Stimulated activated effector memory CD8-positive, alpha-beta T cell treated with anti-CD3 and anti-CD28 coated beads, Interleukin-12 subunit alpha, Interleukin-12 subunit beta, amount 100 ng/mL, for 72 hours (primary cell): ENCODE results near the gene EIF4E.
"Not testable (repeated sequence)": the region's sequence is repeated elsewhere in the genome, so short reads cannot be mapped to it uniquely, and the experiment has no call there.

Experiments
- ATAC-seq: fragments of 150-1000 bp; cut with Tn5 transposase; 2 replicates; pipeline ENCODE4 v1.10.0; 2021
- DNase-seq, 2 donors: peaks; one replicate each; pipeline ENCODE4 v3.0.0; 2021 to 2022; ENCODE audit warnings: low spot score in 2 of 2
- H3K27ac Mint-ChIP-seq: one replicate; pipeline ENCODE4 v1.8.0; 2022; ENCODE audit warnings: mild to moderate bottlenecking, mixed read lengths
- H3K36me3 Mint-ChIP-seq: one replicate; pipeline ENCODE4 v1.8.0; 2022; ENCODE audit warnings: mild to moderate bottlenecking, mixed read lengths
- H3K4me1 Mint-ChIP-seq: one replicate; pipeline ENCODE4 v1.8.0; 2022; ENCODE audit warnings: mixed read lengths
- H3K4me3 Mint-ChIP-seq: one replicate; pipeline ENCODE4 v1.8.0; 2022; ENCODE audit warnings: mild to moderate bottlenecking, mixed read lengths
- H3K9me3 Mint-ChIP-seq: one replicate; pipeline ENCODE4 v1.8.0; 2022; ENCODE audit warnings: mixed read lengths

Gene EIF4E

GRCh38 chr4:98945297-98945850 is 16.4 kb upstream of the EIF4E start:
- ATAC-seq (no peak), DNase-seq (no peak)
- no peaks in the 10 kb centered on the region for H3K36me3 Mint-ChIP-seq
- no peak overlapping the region for H3K4me3 Mint-ChIP-seq
- no peaks in the 10 kb centered on the region for H3K9me3 Mint-ChIP-seq
- no peak overlapping the region for H3K27ac Mint-ChIP-seq
- H3K4me1 Mint-ChIP-seq, result no peaks in the 10 kb centered on the region

DNA sequence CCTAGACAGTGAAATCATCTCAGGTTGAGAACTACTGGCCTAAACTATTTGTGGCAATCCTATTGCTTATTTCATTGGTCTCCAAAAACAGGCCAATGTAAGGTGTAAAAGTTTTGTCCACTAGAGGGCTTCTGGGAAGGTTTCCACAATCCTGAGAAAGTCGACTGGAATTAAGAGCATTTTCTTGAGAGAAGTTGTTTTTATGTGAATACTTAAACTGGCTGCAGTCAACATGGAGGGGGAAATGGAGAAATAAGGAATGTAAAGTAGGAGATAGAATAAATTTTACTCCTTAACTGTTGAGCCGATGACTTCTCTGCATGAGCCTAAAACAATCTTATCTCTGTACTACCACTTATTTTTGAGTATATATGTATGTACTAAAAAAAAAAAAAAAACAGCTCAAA is 11.0 kb upstream of the EIF4E start:
- Mint-ChIP-seq H3K9me3 (no peaks in the 10 kb centered on the region), H3K4me3 (no peak overlapping the region), H3K4me1 (peaks cover 10% of the 10 kb centered on the region), H3K36me3 (no peaks in the 10 kb centered on the region), H3K27ac (no peak overlapping the region)
- ATAC-seq (no peak), DNase-seq (no peak)

- no peak for DNase-seq
- H3K4me1 Mint-ChIP-seq, result peaks cover 10% of the 10 kb centered on the region
- no peaks in the 10 kb centered on the region for H3K36me3 Mint-ChIP-seq
- H3K27ac Mint-ChIP-seq, result no peak overlapping the region
- no peak overlapping the region for H3K4me3 Mint-ChIP-seq
- no peaks in the 10 kb centered on the region for H3K9me3 Mint-ChIP-seq
- peak; percentile 68 for ATAC-seq
Observed at GRCh38 chr4:98939438-98939837, 10.5 kb upstream of the EIF4E start.

GRCh38 chr4:98937986-98938720 is 9.2 kb upstream of the EIF4E start:
- Mint-ChIP-seq H3K4me3 (no peak overlapping the region), H3K4me1 (peaks cover 10% of the 10 kb centered on the region), H3K9me3 (no peaks in the 10 kb centered on the region), H3K36me3 (no peaks in the 10 kb centered on the region), H3K27ac (no peak overlapping the region)
- DNase-seq (no peak), ATAC-seq (peak; percentile 73)

DNA sequence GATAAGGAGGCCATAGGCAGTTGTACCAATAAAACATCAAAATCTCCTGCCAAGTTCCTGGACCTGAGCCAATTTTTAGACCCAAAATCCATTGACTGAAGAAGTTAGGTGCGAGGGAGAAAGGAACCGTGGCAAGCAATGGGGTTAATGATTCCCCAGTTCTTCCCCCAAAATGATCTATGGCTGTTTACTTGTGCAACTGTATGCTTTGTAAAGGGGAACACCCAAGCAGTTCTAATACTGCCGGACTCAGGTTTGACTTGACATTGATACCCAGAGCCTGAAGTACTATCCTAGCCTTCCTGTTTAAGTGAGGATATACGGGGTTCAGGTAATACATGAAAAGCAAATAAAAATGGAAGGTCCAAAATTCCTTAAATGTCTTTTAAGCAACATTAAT is 6.7 kb upstream of the EIF4E start:
- DNase-seq, result no peak
- no peak overlapping the region for H3K4me3 Mint-ChIP-seq
- H3K36me3 Mint-ChIP-seq, result peaks cover 4% of the 10 kb centered on the region
- no peak for ATAC-seq
- H3K4me1 Mint-ChIP-seq, result peaks cover 27% of the 10 kb centered on the region
- H3K27ac Mint-ChIP-seq, result no peak overlapping the region
- peaks cover 3% of the 10 kb centered on the region for H3K9me3 Mint-ChIP-seq

DNA sequence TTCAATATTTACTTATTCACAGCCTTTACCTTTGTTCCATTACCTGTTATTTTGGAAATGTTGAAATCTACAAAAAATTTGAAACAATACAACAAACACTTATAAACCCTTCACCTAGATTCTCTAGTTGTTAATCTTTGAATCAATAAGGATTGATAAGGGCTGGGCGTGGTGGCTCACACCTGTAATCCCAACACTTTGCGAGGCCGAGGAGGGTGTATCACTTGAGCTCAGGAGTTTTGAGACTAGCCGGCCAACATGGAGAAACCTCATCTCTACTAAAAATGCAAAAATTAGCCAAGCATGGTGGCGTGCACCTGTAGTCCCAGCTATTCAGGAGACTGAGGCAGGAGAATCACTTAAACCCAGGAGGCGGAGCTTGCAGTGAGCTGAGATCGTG is 5.9 kb upstream of the EIF4E start:
- H3K36me3 Mint-ChIP-seq, H3K9me3 Mint-ChIP-seq, H3K27ac Mint-ChIP-seq, ATAC-seq, H3K4me3 Mint-ChIP-seq, DNase-seq: not testable (repeated sequence)
- H3K4me1 Mint-ChIP-seq, result peaks cover 33% of the 10 kb centered on the region

DNA sequence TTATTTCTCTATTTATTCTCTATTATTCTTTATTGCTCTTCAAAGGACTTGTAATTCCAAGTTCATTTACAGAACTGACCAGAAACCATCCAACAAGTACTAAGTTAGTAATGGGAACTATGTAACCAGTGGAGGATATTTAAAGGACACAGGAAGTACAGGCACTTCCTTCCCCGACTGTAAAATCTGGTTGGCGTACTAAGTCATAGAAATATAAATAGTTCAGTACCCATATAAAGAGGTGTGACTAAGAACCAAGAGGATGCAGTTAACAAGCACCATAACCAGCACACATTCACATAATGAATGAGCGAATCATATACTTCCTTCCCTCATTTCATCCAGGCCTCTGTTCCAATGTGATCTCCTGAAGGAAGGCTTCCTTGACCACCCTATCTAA is 3.6 kb upstream of the EIF4E start:
- ATAC-seq (no peak), DNase-seq (no peak)
- peaks cover 3% of the 10 kb centered on the region for H3K9me3 Mint-ChIP-seq
- peaks cover 31% of the 10 kb centered on the region for H3K4me1 Mint-ChIP-seq
- H3K27ac Mint-ChIP-seq, result no peak overlapping the region
- no peak overlapping the region for H3K4me3 Mint-ChIP-seq
- peaks cover 28% of the 10 kb centered on the region for H3K36me3 Mint-ChIP-seq

- ATAC-seq (no peak), DNase-seq (no peak)
- peaks cover 44% of the 10 kb centered on the region for H3K4me1 Mint-ChIP-seq
- H3K36me3 Mint-ChIP-seq, result peaks cover 44% of the 10 kb centered on the region
- peak overlapping the region; percentile 96 for H3K4me3 Mint-ChIP-seq
- peak overlapping the region; percentile 99 for H3K27ac Mint-ChIP-seq
- H3K9me3 Mint-ChIP-seq, result peaks cover 3% of the 10 kb centered on the region
Observed at GRCh38 chr4:98930311-98930865, 1.5 kb upstream of the EIF4E start.

- ATAC-seq (peak; percentile 86), DNase-seq (peak; percentile 46 to 86)
- Mint-ChIP-seq H3K4me1 (peaks cover 44% of the 10 kb centered on the region), H3K4me3 (peak overlapping the region; percentile 96), H3K36me3 (peaks cover 52% of the 10 kb centered on the region), H3K9me3 (peaks cover 3% of the 10 kb centered on the region), H3K27ac (peak overlapping the region; percentile 99)
Observed at GRCh38 chr4:98929341-98930267, 671 bp upstream of the EIF4E start.

DNA sequence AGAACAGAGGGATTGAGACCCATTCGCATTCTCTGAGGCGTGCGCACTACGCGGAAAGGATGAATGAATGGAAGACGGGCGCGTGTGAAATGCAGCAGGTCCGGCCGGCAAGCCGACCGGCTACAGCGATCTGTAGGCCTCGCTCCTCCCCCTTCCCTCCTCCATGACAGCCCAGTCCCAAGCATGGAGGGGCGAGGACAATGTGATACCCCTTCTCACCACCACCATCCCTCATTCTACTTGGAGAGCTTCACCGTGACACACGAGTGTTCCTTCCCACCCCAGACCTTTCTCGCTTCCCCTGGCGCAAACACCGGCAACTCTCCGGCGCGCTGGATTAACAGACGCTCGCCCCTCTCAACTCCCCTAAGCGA is 815 bp downstream of the EIF4E start:
- ATAC-seq, result peak; percentile 61
- peaks cover 44% of the 10 kb centered on the region for H3K4me1 Mint-ChIP-seq
- DNase-seq, result peak; percentile 44 to 87
- H3K27ac Mint-ChIP-seq, result peak overlapping the region; percentile 99
- H3K9me3 Mint-ChIP-seq, result peaks cover 3% of the 10 kb centered on the region
- peaks cover 67% of the 10 kb centered on the region for H3K36me3 Mint-ChIP-seq
- peak overlapping the region; percentile 96 for H3K4me3 Mint-ChIP-seq

GRCh38 chr4:98926257-98926656 is 2.7 kb downstream of the EIF4E start:
- not testable (repeated sequence) for H3K4me3 Mint-ChIP-seq, H3K9me3 Mint-ChIP-seq, DNase-seq, ATAC-seq
- H3K4me1 Mint-ChIP-seq, result peaks cover 29% of the 10 kb centered on the region
- H3K27ac Mint-ChIP-seq, result peak overlapping the region; percentile 32
- peaks cover 82% of the 10 kb centered on the region for H3K36me3 Mint-ChIP-seq

DNA sequence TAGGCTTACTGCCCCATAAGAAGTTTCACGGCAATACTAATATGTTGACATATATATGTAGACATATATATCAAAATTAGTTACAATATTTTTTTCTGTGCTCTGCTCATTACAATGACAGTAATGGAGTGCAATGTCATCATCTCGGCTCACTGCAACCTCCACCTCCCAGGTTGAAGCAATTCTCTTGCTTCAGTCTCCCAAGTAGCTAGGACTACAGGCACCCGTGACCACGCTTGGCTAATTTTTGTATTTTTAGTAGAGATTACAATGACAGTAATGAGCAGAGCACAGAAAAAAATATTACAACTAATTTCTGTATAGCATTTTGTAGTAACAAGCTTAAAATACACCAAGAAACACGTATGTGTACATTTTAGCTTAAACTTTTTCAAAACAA is 7.6 kb downstream of the EIF4E start:
- ATAC-seq (no peak), DNase-seq (no peak)
- peaks cover 91% of the 10 kb centered on the region for H3K36me3 Mint-ChIP-seq
- no peak overlapping the region for H3K27ac Mint-ChIP-seq
- no peak overlapping the region for H3K4me3 Mint-ChIP-seq
- H3K4me1 Mint-ChIP-seq, result peaks cover 22% of the 10 kb centered on the region
- no peaks in the 10 kb centered on the region for H3K9me3 Mint-ChIP-seq

- Mint-ChIP-seq H3K36me3 (peaks cover 85% of the 10 kb centered on the region), H3K4me1 (peaks cover 21% of the 10 kb centered on the region), H3K27ac (no peak overlapping the region), H3K9me3 (no peaks in the 10 kb centered on the region), H3K4me3 (no peak overlapping the region)
- ATAC-seq, result no peak
- DNase-seq, result no peak
Observed at GRCh38 chr4:98919996-98920395, 8.9 kb downstream of the EIF4E start.

DNA sequence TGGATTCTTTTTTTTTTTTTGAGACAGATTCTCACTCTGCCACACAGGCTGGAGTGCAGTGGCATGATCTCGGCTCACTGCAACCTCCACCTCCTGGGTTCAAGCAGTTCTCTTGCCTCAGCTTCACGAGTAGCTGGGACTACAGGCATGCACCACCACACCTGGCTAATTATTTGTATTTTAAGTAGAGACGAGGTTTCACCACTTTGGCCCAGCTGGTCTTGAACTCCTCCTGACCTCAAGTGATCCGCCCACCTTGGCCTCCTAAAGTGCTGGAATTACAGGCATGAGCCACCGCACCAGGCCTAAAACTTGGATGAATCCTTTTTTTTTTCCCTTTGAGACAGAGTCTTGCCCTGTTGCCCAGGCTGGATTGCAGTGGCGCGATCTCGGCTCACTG is 18.2 kb downstream of the EIF4E start:
- H3K9me3 Mint-ChIP-seq, H3K27ac Mint-ChIP-seq, ATAC-seq, DNase-seq, H3K4me3 Mint-ChIP-seq: not testable (repeated sequence)
- Mint-ChIP-seq H3K36me3 (peaks cover 28% of the 10 kb centered on the region), H3K4me1 (peaks cover 44% of the 10 kb centered on the region)

DNA sequence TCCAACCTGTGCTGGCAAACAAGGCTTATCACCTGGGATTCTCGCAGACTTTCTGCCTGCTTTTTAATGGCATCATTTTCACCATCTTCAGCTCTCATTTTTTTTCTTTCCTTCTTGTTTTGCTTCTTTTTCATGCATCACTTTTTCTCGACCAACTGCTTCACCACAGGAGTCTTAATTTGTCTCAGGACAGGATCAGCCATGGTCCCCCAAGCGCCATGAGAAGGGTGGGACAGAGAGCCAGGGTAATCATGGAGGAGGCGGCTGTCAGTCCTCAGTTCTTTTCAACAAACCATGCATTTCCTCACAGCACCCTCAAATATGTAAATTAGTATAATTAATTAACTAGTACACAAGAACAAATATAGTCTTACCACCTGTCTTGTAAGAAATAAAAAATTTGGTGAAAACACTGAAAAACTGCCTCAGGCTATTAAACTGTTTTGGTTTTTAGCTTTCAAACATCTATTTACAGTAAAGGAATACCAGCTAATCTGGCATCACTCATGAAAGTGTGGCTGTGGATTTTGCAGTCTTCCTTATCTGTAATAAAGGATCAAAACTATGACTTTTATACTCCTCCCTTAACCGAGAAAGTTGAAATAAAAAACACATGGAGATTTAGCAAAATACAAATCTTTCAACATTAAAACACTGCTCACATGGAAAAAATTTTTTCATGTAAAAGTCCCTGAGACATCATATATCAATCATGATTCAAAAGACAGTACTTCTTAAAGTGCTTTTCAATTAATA is 19.1 kb downstream of the EIF4E start:
- DNase-seq (no peak), ATAC-seq (no peak)
- Mint-ChIP-seq H3K27ac (peak overlapping the region; percentile 70), H3K36me3 (peaks cover 27% of the 10 kb centered on the region), H3K4me3 (no peak overlapping the region), H3K4me1 (peaks cover 52% of the 10 kb centered on the region), H3K9me3 (no peaks in the 10 kb centered on the region)
